Measurements from ENCODE around the gene IL4R. TPM values are rescaled to one million over a fixed set of nuclear protein-coding genes. Genes with fewer than 3 reads are reported as not detected.
"Not testable (repeated sequence)": the region's sequence is repeated elsewhere in the genome, so short reads cannot be mapped to it uniquely, and the experiment has no call there.

Gene IL4R
- total and polyA plus RNA-seq, 7 donors = 2.1 to 9.6 (median 6.5) TPM

DNA sequence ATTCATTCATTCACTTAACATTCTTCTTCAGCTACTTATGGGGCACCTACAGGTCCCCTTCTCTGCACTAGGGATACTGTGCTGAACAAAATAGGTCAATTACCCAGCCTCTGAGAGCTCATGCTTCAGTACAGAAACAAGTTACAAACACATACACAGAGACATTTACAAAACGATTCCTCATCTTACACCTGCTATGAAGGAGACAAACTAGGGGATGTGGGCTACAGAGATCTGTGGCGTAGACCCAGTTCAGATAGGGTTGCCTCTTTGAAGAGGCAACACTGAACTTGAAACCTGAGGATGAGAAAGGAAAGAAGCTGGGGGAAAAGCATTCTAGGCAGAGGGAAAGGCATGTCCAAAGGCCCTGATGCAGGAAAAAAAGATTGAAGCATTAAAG, 93.4 kb downstream of the IL4R start:
- peaks cover 0 to 27% (median 0%) of the 10 kb centered on the region in 3 donors for H3K27me3 ChIP-seq (ENCODE audit: insufficient read depth in 3 of 3, low read length in 2 of 3)
- intact Hi-C loops (cut with DNase I) = no loop called here
- peaks cover 13% of the 10 kb centered on the region for H3K9me3 ChIP-seq
- H3K4me3 ChIP-seq = no peak overlapping the region
- no peaks in the 10 kb centered on the region for H3K36me3 ChIP-seq (ENCODE audit: insufficient read depth in 1 of 2, low read depth in 1 of 2)
- no peak for DNase-seq
- no peak for ATAC-seq
- TF ChIP-seq, protein P1, sequence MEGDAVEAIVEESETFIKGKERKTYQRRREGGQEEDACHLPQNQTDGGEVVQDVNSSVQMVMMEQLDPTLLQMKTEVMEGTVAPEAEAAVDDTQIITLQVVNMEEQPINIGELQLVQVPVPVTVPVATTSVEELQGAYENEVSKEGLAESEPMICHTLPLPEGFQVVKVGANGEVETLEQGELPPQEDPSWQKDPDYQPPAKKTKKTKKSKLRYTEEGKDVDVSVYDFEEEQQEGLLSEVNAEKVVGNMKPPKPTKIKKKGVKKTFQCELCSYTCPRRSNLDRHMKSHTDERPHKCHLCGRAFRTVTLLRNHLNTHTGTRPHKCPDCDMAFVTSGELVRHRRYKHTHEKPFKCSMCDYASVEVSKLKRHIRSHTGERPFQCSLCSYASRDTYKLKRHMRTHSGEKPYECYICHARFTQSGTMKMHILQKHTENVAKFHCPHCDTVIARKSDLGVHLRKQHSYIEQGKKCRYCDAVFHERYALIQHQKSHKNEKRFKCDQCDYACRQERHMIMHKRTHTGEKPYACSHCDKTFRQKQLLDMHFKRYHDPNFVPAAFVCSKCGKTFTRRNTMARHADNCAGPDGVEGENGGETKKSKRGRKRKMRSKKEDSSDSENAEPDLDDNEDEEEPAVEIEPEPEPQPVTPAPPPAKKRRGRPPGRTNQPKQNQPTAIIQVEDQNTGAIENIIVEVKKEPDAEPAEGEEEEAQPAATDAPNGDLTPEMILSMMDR (IDR thresholded peaks at IDR 0.05) = no peak
- WGBS, 3 donors = 75 to 82% (median 79%) methylated on average over 2 of the region's 2 CpGs
- H3K4me1 ChIP-seq = no peaks in the 10 kb centered on the region
- no peak overlapping the region for H3K27ac ChIP-seq

DNA sequence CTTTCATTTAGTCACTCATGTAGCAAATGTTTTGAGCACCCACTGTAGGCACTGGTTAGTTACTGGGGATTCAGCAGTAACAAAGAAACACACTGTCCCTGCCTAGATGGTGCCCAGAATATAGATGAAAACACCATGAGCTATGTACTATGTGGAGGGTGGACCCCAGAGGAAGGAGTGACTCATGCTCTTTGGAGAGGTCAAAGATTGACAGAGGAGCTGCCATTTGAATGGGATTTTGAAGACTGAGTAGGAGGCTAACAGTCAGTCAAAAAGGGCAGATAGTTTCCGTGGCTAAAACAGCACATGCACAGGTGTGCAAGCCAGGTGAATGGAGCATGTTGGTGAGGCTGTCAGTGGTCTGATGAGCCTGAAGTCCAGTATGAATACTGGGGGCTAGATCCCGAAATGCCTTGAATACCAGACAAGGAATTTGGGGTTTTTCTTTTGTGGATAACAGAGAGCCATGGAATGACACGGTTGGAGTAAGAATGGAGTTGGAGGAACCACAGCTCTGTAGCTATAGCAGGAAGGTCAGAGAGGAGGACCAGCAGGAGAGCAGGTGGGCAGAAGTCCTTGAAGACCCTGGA, 94.3 kb downstream of the IL4R start:
- peaks cover 0 to 26% (median 0%) of the 10 kb centered on the region in 3 donors for H3K27me3 ChIP-seq (ENCODE audit: insufficient read depth in 3 of 3, low read length in 2 of 3)
- intact Hi-C loops (cut with DNase I) = no loop called here
- H3K9me3 ChIP-seq = peaks cover 19% of the 10 kb centered on the region
- H3K27ac ChIP-seq = no peak overlapping the region
- no peaks in the 10 kb centered on the region for H3K36me3 ChIP-seq (ENCODE audit: insufficient read depth in 1 of 2, low read depth in 1 of 2)
- H3K4me1 ChIP-seq = no peaks in the 10 kb centered on the region
- 72 to 79% (median 72%) methylated on average over 3 of the region's 3 CpGs for WGBS, 3 donors
- TF ChIP-seq, protein P1 (IDR thresholded peaks at IDR 0.05) = no peak
- no peak for ATAC-seq
- no peak for DNase-seq
- no peak overlapping the region for H3K4me3 ChIP-seq

DNA sequence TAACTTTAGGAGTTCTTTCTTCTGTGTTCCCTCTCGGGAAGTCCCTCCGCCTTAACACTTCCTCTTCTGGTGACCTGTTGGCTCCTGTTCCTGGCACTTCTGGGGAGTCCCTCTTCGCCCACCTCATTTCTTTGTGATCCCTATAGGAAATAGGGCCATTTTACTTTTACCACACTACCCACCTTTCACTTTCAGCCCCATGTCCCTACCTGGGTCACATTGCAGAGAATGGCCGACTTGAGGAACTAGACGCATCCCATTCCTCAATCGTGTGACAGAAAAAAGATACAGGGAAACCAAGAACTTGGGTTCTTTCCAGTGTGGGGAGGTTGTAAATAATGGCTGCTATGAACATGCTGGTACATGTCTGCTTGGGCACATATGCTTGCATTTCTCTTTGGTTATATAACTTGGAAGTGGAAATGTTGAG, 94.8 kb downstream of the IL4R start:
- intact Hi-C loops (cut with DNase I) = no loop called here
- Histone ChIP-seq H3K4me1 (no peaks in the 10 kb centered on the region), H3K9me3 (peaks cover 20% of the 10 kb centered on the region), H3K36me3 (ENCODE audit: insufficient read depth in 1 of 2, low read depth in 1 of 2) (no peaks in the 10 kb centered on the region), H3K27ac (no peak overlapping the region), H3K27me3 (ENCODE audit: insufficient read depth in 3 of 3, low read length in 2 of 3) (peaks cover 0 to 21% (median 0%) of the 10 kb centered on the region in 3 donors), H3K4me3 (no peak overlapping the region)
- TF ChIP-seq, protein P1 (IDR thresholded peaks at IDR 0.05) = no peak
- ATAC-seq (no peak), DNase-seq (no peak)
- WGBS, 3 donors = 73 to 78% (median 78%) methylated on average over 6 of the region's 6 CpGs

DNA sequence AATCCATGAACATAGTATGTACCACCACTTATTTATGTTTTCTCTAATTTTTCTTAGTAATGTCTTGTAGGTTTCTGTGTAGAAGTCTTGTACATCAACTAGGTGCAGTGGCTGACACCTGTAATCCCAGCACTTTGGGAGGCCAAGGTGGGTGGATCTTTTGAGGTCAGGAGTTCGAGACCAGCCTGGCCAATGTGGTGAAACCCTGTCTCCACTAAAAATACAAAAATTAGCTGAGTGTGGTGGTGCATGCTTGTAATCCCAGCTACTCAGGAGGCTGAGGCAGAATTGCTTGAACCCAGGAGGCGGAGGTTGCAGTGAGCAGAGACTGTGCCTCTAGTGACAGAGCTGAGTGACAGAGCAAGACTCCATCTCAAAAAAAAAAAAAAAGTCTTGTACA, 96.2 kb downstream of the IL4R start:
- H3K4me3 ChIP-seq; ATAC-seq; intact Hi-C loops (cut with DNase I); DNase-seq; H3K27ac ChIP-seq; H3K4me1 ChIP-seq; H3K36me3 ChIP-seq (ENCODE audit: insufficient read depth in 1 of 2, low read depth in 1 of 2): not testable (repeated sequence)
- Histone ChIP-seq H3K9me3 (peaks cover 20% of the 10 kb centered on the region), H3K27me3 (ENCODE audit: insufficient read depth in 3 of 3, low read length in 2 of 3) (peaks cover 0 to 11% (median 0%) of the 10 kb centered on the region in 3 donors)
- 83 to 95% (median 92%) methylated on average over 2 of the region's 2 CpGs for WGBS, 3 donors

DNA sequence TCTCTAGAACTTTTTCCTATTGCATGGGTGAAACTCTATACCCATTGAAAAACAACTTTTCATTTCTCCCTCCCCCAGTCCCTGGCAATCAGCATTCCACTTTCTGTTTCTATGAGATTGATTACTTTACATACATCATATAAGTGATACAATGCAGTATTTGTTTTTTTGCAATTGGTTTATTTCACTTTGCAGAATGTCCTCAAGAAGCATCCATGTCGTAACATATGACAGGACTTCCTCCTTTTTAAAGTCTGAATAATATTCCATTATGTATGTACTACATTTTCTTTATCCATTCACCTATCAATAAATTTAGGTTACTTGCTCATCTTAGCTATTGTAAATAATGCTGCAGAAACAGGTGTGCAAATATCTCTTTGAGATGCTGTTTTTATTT, 97.0 kb downstream of the IL4R start:
- Histone ChIP-seq H3K9me3 (peaks cover 20% of the 10 kb centered on the region), H3K27ac (no peak overlapping the region), H3K4me3 (no peak overlapping the region), H3K36me3 (ENCODE audit: insufficient read depth in 1 of 2, low read depth in 1 of 2) (no peaks in the 10 kb centered on the region), H3K4me1 (no peaks in the 10 kb centered on the region), H3K27me3 (ENCODE audit: insufficient read depth in 3 of 3, low read length in 2 of 3) (peaks cover 0 to 3% (median 0%) of the 10 kb centered on the region in 3 donors)
- intact Hi-C loops (cut with DNase I) = no loop called here
- ATAC-seq (no peak), DNase-seq (no peak)
- TF ChIP-seq, protein P1 (IDR thresholded peaks at IDR 0.05) = no peak
- 87 to 92% (median 91%) methylated on average over 1 of the region's 1 CpG for WGBS, 3 donors

Data from psoas muscle (tissue), 8 donors.